Measurements from ENCODE around the gene TSHZ2. TPM values are rescaled to one million over a fixed set of nuclear protein-coding genes. Genes with fewer than 3 reads are reported as not detected.

Gene TSHZ2
- total RNA-seq, 3 donors from 2014 or later (not counting 1 experiment from before 2014, with no cell fraction given), result 1.8 to 1.9 TPM; not detected in 1

DNA sequence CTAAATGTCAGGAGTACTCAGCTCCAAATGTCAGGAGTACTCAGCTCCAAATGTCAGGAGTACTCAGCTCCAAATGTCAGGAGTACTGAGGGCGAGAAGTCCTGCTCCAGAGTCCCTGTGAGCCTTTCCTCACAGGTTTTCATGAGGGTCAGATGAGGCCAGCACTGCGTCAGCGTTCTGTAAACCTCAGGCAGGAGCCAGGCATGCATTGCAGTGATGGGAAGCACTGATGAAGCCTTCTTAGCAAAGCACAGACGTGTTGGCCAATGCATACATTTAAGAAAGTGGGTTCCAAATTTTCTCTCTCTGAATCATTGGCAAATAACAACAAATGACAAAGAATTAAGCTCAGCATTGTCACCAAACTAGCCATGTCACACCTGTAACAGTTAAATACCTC, 366.6 kb downstream of the TSHZ2 start:
- Histone ChIP-seq H3K4me1 (ENCODE audit: control insufficient read depth, insufficient read depth, low read length) (no peaks in the 10 kb centered on the region), H3K27ac (ENCODE audit: low read length) (no peak overlapping the region), H3K9me3 (ENCODE audit: control insufficient read depth, insufficient read depth, low read length) (no peaks in the 10 kb centered on the region), H3K27me3 (ENCODE audit: control insufficient read depth, insufficient read depth, low read length) (no peaks in the 10 kb centered on the region), H3K4me3 (ENCODE audit: low read length) (no peak overlapping the region), H3K36me3 (ENCODE audit: control insufficient read depth, insufficient read depth, low read length) (no peaks in the 10 kb centered on the region)
- ATAC-seq (no peak), DNase-seq (no peak)
- intact Hi-C loops (cut with micrococcal nuclease), result no loop called here
- Mint-ChIP-seq H3K27ac (no peak overlapping the region), H3K4me1 (no peaks in the 10 kb centered on the region), H3K4me3 (no peak overlapping the region), H3K36me3 (no peaks in the 10 kb centered on the region), H3K9me3 (no peaks in the 10 kb centered on the region), H3K27me3 (ENCODE audit: low read depth in 2 of 2) (no peaks in the 10 kb centered on the region)
- TF ChIP-seq, protein P1, sequence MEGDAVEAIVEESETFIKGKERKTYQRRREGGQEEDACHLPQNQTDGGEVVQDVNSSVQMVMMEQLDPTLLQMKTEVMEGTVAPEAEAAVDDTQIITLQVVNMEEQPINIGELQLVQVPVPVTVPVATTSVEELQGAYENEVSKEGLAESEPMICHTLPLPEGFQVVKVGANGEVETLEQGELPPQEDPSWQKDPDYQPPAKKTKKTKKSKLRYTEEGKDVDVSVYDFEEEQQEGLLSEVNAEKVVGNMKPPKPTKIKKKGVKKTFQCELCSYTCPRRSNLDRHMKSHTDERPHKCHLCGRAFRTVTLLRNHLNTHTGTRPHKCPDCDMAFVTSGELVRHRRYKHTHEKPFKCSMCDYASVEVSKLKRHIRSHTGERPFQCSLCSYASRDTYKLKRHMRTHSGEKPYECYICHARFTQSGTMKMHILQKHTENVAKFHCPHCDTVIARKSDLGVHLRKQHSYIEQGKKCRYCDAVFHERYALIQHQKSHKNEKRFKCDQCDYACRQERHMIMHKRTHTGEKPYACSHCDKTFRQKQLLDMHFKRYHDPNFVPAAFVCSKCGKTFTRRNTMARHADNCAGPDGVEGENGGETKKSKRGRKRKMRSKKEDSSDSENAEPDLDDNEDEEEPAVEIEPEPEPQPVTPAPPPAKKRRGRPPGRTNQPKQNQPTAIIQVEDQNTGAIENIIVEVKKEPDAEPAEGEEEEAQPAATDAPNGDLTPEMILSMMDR (IDR thresholded peaks at IDR 0.05), result no peak
- WGBS (ENCODE audit: insufficient coverage), result 75% methylated on average over 4 of the region's 4 CpGs

DNA sequence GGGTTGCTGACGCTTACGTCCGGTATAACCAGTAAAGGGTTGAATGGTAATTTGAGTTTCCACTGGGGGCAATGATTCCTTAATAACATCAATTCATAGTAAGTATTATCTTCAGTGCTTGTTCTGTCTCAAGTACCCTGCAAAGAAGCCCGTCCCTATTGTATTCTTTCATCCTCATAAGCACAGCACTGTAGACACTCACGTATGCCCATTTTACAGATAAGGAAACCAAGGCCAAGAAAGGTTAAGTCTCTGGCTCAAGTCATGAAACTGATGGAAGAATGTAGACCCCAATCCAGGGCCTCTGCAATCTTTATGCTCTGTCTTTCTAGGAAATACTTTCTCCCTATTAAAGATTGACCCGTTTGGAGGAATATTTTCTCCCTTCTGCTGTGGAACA, 370.3 kb downstream of the TSHZ2 start:
- H3K27me3 ChIP-seq (ENCODE audit: control insufficient read depth, insufficient read depth, low read length), result no peaks in the 10 kb centered on the region
- no peaks in the 10 kb centered on the region for H3K4me1 Mint-ChIP-seq
- ATAC-seq, result no peak

DNA sequence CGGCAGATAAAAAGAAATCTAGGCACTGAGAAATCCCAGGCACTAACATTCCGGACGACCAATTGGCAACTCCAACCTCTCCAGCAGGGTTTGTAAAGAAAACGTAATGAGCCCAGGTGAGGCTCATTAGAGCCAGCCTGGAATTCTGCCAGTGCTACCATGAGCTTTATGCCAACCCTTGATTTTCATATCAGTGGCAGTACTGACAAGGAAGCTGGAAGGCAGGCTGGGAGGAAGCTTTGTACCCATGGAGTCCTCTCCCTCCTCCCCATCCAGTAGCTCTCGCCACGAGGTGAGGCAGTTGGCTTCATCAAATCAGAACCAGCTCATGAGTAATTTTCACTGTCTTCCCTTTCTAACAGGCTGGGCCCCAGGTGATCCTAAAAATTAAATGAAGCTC, 371.3 kb downstream of the TSHZ2 start:
- H3K4me3 ChIP-seq (ENCODE audit: low read length), result no peak overlapping the region
- TF ChIP-seq, protein P1 (IDR thresholded peaks at IDR 0.05), result no peak
- intact Hi-C loops (cut with micrococcal nuclease), result no loop called here
- no peaks in the 10 kb centered on the region for H3K27me3 ChIP-seq (ENCODE audit: control insufficient read depth, insufficient read depth, low read length)
- 91% methylated on average over 6 of the region's 6 CpGs for WGBS (ENCODE audit: insufficient coverage)
- Mint-ChIP-seq H3K36me3 (no peaks in the 10 kb centered on the region), H3K4me1 (no peaks in the 10 kb centered on the region), H3K9me3 (no peaks in the 10 kb centered on the region), H3K27me3 (ENCODE audit: low read depth in 2 of 2) (peaks cover 9 to 30% of the 10 kb centered on the region in 2 donors), H3K27ac (no peak overlapping the region), H3K4me3 (no peak overlapping the region)
- H3K36me3 ChIP-seq (ENCODE audit: control insufficient read depth, insufficient read depth, low read length), result no peaks in the 10 kb centered on the region
- no peaks in the 10 kb centered on the region for H3K9me3 ChIP-seq (ENCODE audit: control insufficient read depth, insufficient read depth, low read length)
- H3K27ac ChIP-seq (ENCODE audit: low read length), result no peak overlapping the region
- no peaks in the 10 kb centered on the region for H3K4me1 ChIP-seq (ENCODE audit: control insufficient read depth, insufficient read depth, low read length)
- DNase-seq (no peak), ATAC-seq (no peak)

More for the DNA sequence above, 370.3 kb downstream of the TSHZ2 start:
- Mint-ChIP-seq H3K27ac (no peak overlapping the region), H3K9me3 (no peaks in the 10 kb centered on the region), H3K27me3 (ENCODE audit: low read depth in 2 of 2) (peaks cover 9 to 22% of the 10 kb centered on the region in 2 donors), H3K4me3 (no peak overlapping the region), H3K36me3 (no peaks in the 10 kb centered on the region)
- intact Hi-C loops (cut with micrococcal nuclease), result no loop called here
- WGBS (ENCODE audit: insufficient coverage), result 93% methylated on average over 3 of the region's 6 CpGs
- Histone ChIP-seq H3K9me3 (ENCODE audit: control insufficient read depth, insufficient read depth, low read length) (no peaks in the 10 kb centered on the region), H3K27ac (ENCODE audit: low read length) (no peak overlapping the region), H3K36me3 (ENCODE audit: control insufficient read depth, insufficient read depth, low read length) (no peaks in the 10 kb centered on the region), H3K4me1 (ENCODE audit: control insufficient read depth, insufficient read depth, low read length) (no peaks in the 10 kb centered on the region), H3K4me3 (ENCODE audit: low read length) (no peak overlapping the region)
- no peak for DNase-seq
- TF ChIP-seq, protein P1 (IDR thresholded peaks at IDR 0.05), result no peak

DNA sequence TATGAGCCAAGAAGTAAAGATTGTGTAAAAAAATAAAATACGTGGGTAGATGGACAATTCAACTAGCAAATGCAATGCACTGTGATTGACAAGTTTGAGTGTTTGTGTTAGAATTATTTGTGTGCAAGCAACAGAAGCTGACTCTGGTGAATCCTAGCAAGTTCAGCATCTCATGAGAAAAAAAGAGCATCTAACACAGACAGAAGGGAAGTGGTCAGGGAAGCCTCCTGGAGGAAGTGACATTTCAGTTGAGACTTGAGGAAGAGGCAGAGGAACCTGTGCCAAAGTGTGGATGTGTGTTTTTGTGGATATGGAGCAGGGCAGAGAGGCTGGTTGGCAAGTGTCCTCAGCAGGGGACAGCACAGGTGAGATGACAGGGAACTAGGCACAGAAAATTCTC, 372.7 kb downstream of the TSHZ2 start:
- TF ChIP-seq, protein P1 (IDR thresholded peaks at IDR 0.05), result no peak
- H3K9me3 ChIP-seq (ENCODE audit: control insufficient read depth, insufficient read depth, low read length), result no peaks in the 10 kb centered on the region
- WGBS (ENCODE audit: insufficient coverage), result 60% methylated on average over 1 of the region's 1 CpG
- Mint-ChIP-seq H3K27ac (no peak overlapping the region), H3K4me1 (no peaks in the 10 kb centered on the region), H3K4me3 (no peak overlapping the region), H3K9me3 (no peaks in the 10 kb centered on the region), H3K27me3 (ENCODE audit: low read depth in 2 of 2) (peaks cover 15 to 36% of the 10 kb centered on the region in 2 donors), H3K36me3 (no peaks in the 10 kb centered on the region)
- DNase-seq (no peak), ATAC-seq (no peak)
- H3K4me3 ChIP-seq (ENCODE audit: low read length), result no peak overlapping the region
- H3K27ac ChIP-seq (ENCODE audit: low read length), result no peak overlapping the region
- no peaks in the 10 kb centered on the region for H3K27me3 ChIP-seq (ENCODE audit: control insufficient read depth, insufficient read depth, low read length)
- H3K4me1 ChIP-seq (ENCODE audit: control insufficient read depth, insufficient read depth, low read length), result no peaks in the 10 kb centered on the region
- no peaks in the 10 kb centered on the region for H3K36me3 ChIP-seq (ENCODE audit: control insufficient read depth, insufficient read depth, low read length)
- intact Hi-C loops (cut with micrococcal nuclease), result no loop called here
